ENCODE results near the gene RPF1.
"Not testable (repeated sequence)": the region's sequence is repeated elsewhere in the genome, so short reads cannot be mapped to it uniquely, and the experiment has no call there.

RPF1 gene

GRCh38 chr1:84493747-84494146 lies 14.7 kb downstream of the RPF1 start:
- no peak for DNase-seq

- no peak for DNase-seq
Observed at GRCh38 chr1:84496498-84496897, 17.4 kb downstream of the RPF1 start.

- DNase-seq: no peak
Observed at GRCh38 chr1:84497631-84498275, 18.7 kb downstream of the RPF1 start.

- no peak for DNase-seq
Observed at GRCh38 chr1:84502927-84503326, 23.9 kb downstream of the RPF1 start.

- peak; percentile 59 for DNase-seq
Observed at GRCh38 chr1:84504580-84505492, 25.8 kb downstream of the RPF1 start.

GRCh38 chr1:84505493-84506001 lies 26.5 kb downstream of the RPF1 start:
- DNase-seq: peak; percentile 92

- peak; percentile 98 for DNase-seq
Observed at GRCh38 chr1:84506002-84506728, 27.1 kb downstream of the RPF1 start, which contains the start of the genes GNG5 and SPATA1. GNG5 (minus strand) TSS chr1:84506581; CDS start chr1:84506091, 490 bp downstream. SPATA1 (plus strand) TSS chr1:84506386; CDS start chr1:84516360, 9,974 bp downstream.

GRCh38 chr1:84506729-84507453 lies 27.8 kb downstream of the RPF1 start:
- DNase-seq: no peak

- not testable (repeated sequence) for DNase-seq
Observed at GRCh38 chr1:84507887-84508286, 28.8 kb downstream of the RPF1 start.

GRCh38 chr1:84508510-84508909 lies 29.4 kb downstream of the RPF1 start:
- DNase-seq: no peak

- DNase-seq: no peak
Observed at GRCh38 chr1:84509029-84509428, 30.0 kb downstream of the RPF1 start.

- DNase-seq: no peak
Observed at GRCh38 chr1:84510165-84510564, 31.1 kb downstream of the RPF1 start.

GRCh38 chr1:84510668-84511067 lies 31.6 kb downstream of the RPF1 start:
- no peak for DNase-seq

GRCh38 chr1:84524590-84524989 lies 45.5 kb downstream of the RPF1 start:
- DNase-seq: no peak

- no peak for DNase-seq
Observed at GRCh38 chr1:84525779-84526178, 46.7 kb downstream of the RPF1 start.

- no peak for DNase-seq
Observed at GRCh38 chr1:84538599-84538998, 59.5 kb downstream of the RPF1 start.

GRCh38 chr1:84539972-84540371 lies 60.9 kb downstream of the RPF1 start:
- peak; percentile 62 for DNase-seq

- no peak for DNase-seq
Observed at GRCh38 chr1:84540759-84541158, 61.7 kb downstream of the RPF1 start.

- DNase-seq: peak; percentile 37
Observed at GRCh38 chr1:84541679-84542078, 62.6 kb downstream of the RPF1 start.
